Gastroesophageal sphincter (tissue), 4 donors: Measurements from ENCODE around the gene FA2H. TPM values are rescaled to one million over a fixed set of nuclear protein-coding genes. Genes with fewer than 3 reads are reported as not detected.

Experiments used
- ATAC-seq: fragments of 150-250 bp; one replicate; pipeline ENCODE4 v1.9.1; 2016; ENCODE audit warnings: mild to moderate bottlenecking, moderate library complexity
- H3K27ac ChIP-seq, 4 donors: fragments of 200-600 bp; sonication (generic) in 3 of 4; 1 replicate in 3 of 4; 2 replicates in 1 of 4; pipeline ENCODE4 v1.5.1; 2016 to 2019
- H3K27me3 ChIP-seq: fragments of 200-600 bp; sonication (generic); one replicate; pipeline ENCODE4 v1.5.1; 2019
- H3K36me3 ChIP-seq, 2 donors: fragments of 200-600 bp; sonication (generic); one replicate each; pipeline ENCODE4 v1.5.1; 2019; ENCODE audit warnings: control low read depth in 1 of 2
- H3K4me1 ChIP-seq, 3 donors: fragments of 200-600 bp; sonication (generic); 1 replicate in 2 of 3; 2 replicates in 1 of 3; pipeline ENCODE4 v1.5.1; 2016 to 2019; ENCODE audit warnings: control low read depth in 2 of 3
- H3K4me3 ChIP-seq, 2 donors: fragments of 200-600 bp; sonication (generic); one replicate each; pipeline ENCODE4 v1.5.1; 2019; ENCODE audit warnings: mild to moderate bottlenecking in 1 of 2, moderate library complexity in 1 of 2
- H3K9me3 ChIP-seq, 3 donors: fragments of 200-600 bp; sonication (generic); one replicate each; pipeline ENCODE4 v1.5.1; 2017 to 2019; ENCODE audit warnings: control low read depth in 2 of 3
- CTCF ChIP-seq, 4 experiments: fragments of 200-600 bp in 2 of 4; fragments of 450-650 bp in 2 of 4; sonication (generic) in 1 of 4; IDR thresholded peaks; one replicate each; pipeline ENCODE4 v1.5.1; 2017 to 2019; ENCODE audit warnings: antibody characterized with exemption in 4 of 4, mild to moderate bottlenecking in 2 of 4, moderate library complexity in 2 of 4
- EP300 ChIP-seq: sonication (generic); formaldehyde crosslinking; IDR thresholded peaks from one replicate; pipeline ENCODE4 v1.6.1; 2017; ENCODE audit warnings: antibody characterized with exemption, mild to moderate bottlenecking
- POLR2A ChIP-seq, 2 donors: fragments of 450-650 bp; IDR thresholded peaks; one replicate each; pipeline ENCODE4 v1.6.1; 2017; ENCODE audit warnings: antibody characterized with exemption in 2 of 2, mild to moderate bottlenecking in 2 of 2, moderate library complexity in 1 of 2
- POLR2AphosphoS5 ChIP-seq: sonication (generic); formaldehyde crosslinking; IDR thresholded peaks from one replicate; pipeline ENCODE4 v1.6.1; 2017; ENCODE audit warnings: antibody characterized with exemption
- WGBS, 2 donors: methylation state at CpG; one replicate each; pipeline ENCODE4 v1.1.5; 2018; ENCODE audit warnings: low coverage in 1 of 2; 5-methylcytosine and 5-hydroxymethylcytosine counted together
- total RNA-seq, 4 donors: library from RNA; depleted of rRNA; stranded (reverse); fragments of >200 nt; gene quantifications; one replicate each; pipeline ENCODE4 v1.1.0, GENCODE V29; 2016

The FA2H gene
- total RNA-seq, 4 donors from 2014 or later: 0.27 to 2.2 (median 0.31) TPM; not detected in 1

- Histone ChIP-seq H3K4me1 (no peaks in the 10 kb centered on the region), H3K27ac (no peak overlapping the region), H3K9me3 (no peaks in the 10 kb centered on the region), H3K4me3 (no peak overlapping the region), H3K27me3 (no peaks in the 10 kb centered on the region), H3K36me3 (no peaks in the 10 kb centered on the region)
- ATAC-seq: no peak
- WGBS, 2 donors: 75 to 88% methylated on average over 4 to 5 of the region's 10 CpGs
- TF ChIP-seq CTCF (IDR thresholded peaks at IDR 0.05) (no peak), POLR2AphosphoS5 (no peak), POLR2A (IDR thresholded peaks at IDR 0.05) (no peak), EP300 (no peak)
Measured at GRCh38 chr16:74713325-74713724, 61.3 kb downstream of the FA2H start.

- 100% methylated on average over 4 of the region's 12 CpGs; no CpG with 5 or more reads in 1 of the 2 donors for WGBS, 2 donors
- Histone ChIP-seq H3K4me1 (no peaks in the 10 kb centered on the region), H3K27me3 (no peaks in the 10 kb centered on the region), H3K9me3 (no peaks in the 10 kb centered on the region), H3K4me3 (no peak overlapping the region), H3K36me3 (no peaks in the 10 kb centered on the region), H3K27ac (no peak overlapping the region)
- TF ChIP-seq EP300 (no peak), POLR2A (IDR thresholded peaks at IDR 0.05) (no peak), POLR2AphosphoS5 (no peak), CTCF (IDR thresholded peaks at IDR 0.05) (no peak)
- no peak for ATAC-seq
Measured at GRCh38 chr16:74711938-74712337, 62.7 kb downstream of the FA2H start.

- no peaks in the 10 kb centered on the region for H3K4me1 ChIP-seq
- ATAC-seq: no peak
- no peaks in the 10 kb centered on the region for H3K36me3 ChIP-seq
- no peak overlapping the region for H3K27ac ChIP-seq
- no peak for TF ChIP-seq CTCF (IDR thresholded peaks at IDR 0.05)
- no peak for TF ChIP-seq EP300
- TF ChIP-seq POLR2A (IDR thresholded peaks at IDR 0.05): no peak
- no peak for TF ChIP-seq POLR2AphosphoS5
- no peaks in the 10 kb centered on the region for H3K27me3 ChIP-seq
- no peaks in the 10 kb centered on the region for H3K9me3 ChIP-seq
- no peak overlapping the region for H3K4me3 ChIP-seq
- WGBS, 2 donors: 92% methylated on average over 1 of the region's 8 CpGs; no CpG with 5 or more reads in 1 of the 2 donors
Measured at GRCh38 chr16:74710401-74710800, 64.2 kb downstream of the FA2H start.

- 0 to 9% methylated on average over 6 of the region's 6 CpGs for WGBS, 2 donors
- Histone ChIP-seq H3K9me3 (no peaks in the 10 kb centered on the region), H3K4me3 (no peak overlapping the region), H3K27me3 (no peaks in the 10 kb centered on the region), H3K36me3 (no peaks in the 10 kb centered on the region), H3K4me1 (no peaks in the 10 kb centered on the region), H3K27ac (no peak overlapping the region)
- TF ChIP-seq POLR2AphosphoS5 (no peak), CTCF (IDR thresholded peaks at IDR 0.05) (peak in 3 of 4 experiments; percentile 82 to 96 (median 91))
- peak; percentile 88 for ATAC-seq
Measured at GRCh38 chr16:74709441-74709877, 65.2 kb downstream of the FA2H start.

GRCh38 chr16:74700438-74701225, 74.0 kb downstream of the FA2H start, which contains the start of gene MLKL:
MLKL (minus strand) TSS chr16:74700862; CDS start chr16:74695757, 5,105 bp downstream.
- ATAC-seq: peak; percentile 77

More at GRCh38 chr16:74700438-74701225, 74.0 kb downstream of the FA2H start, which contains the start of gene MLKL:
- Histone ChIP-seq H3K4me1 (peaks cover 0 to 48% (median 4%) of the 10 kb centered on the region in 3 donors), H3K36me3 (no peaks in the 10 kb centered on the region), H3K9me3 (no peaks in the 10 kb centered on the region), H3K27ac (peak within 1 kb of the TSS; percentile 51 to 84 (median 82)), H3K4me3 (peak within 1 kb of the TSS; percentile 60 to 72), H3K27me3 (no peaks in the 10 kb centered on the region)
- 3 to 22% methylated on average over 4 to 7 of the region's 35 CpGs for WGBS, 2 donors
- TF ChIP-seq POLR2A (IDR thresholded peaks at IDR 0.05) (peak; percentile 23 to 30), EP300 (no peak), POLR2AphosphoS5 (peak; percentile 43), CTCF (IDR thresholded peaks at IDR 0.05) (peak in 1 of 4 experiments; percentile 28)
